HEK293T (cell line): ENCODE data around the gene DHX8.

Experiments
- BHLHE40 ChIP-seq: fragments of 450-650 bp; IDR thresholded peaks from 2 replicates; pipeline ENCODE4 v1.6.1; 2016; ENCODE audit warnings: mild to moderate bottlenecking, moderate library complexity, borderline replicate concordance
- ELF4 ChIP-seq: fragments of 450-650 bp; IDR thresholded peaks from 2 replicates; pipeline ENCODE4 v1.6.1; 2017; ENCODE audit warnings: antibody characterized with exemption
- FOXA1 ChIP-seq: fragments of 450-650 bp; IDR thresholded peaks from 2 replicates; pipeline ENCODE4 v1.6.1; 2016; ENCODE audit warnings: mild to moderate bottlenecking
- FOXK2 ChIP-seq: fragments of 450-650 bp; IDR thresholded peaks from 2 replicates; pipeline ENCODE4 v1.6.1; 2016; ENCODE audit warnings: mild to moderate bottlenecking
- L3MBTL2 ChIP-seq: fragments of 450-650 bp; conservative IDR thresholded peaks from 2 replicates; pipeline ENCODE4 v1.6.1; 2016; ENCODE audit warnings: mild to moderate bottlenecking
- SP1 ChIP-seq: fragments of 450-650 bp; IDR thresholded peaks from 2 replicates; pipeline ENCODE4 v1.6.1; 2017
- ZNF384 ChIP-seq: fragments of 450-650 bp; IDR thresholded peaks from 2 replicates; pipeline ENCODE4 v1.6.1; 2016

- TF ChIP-seq ELF4 = no peak
- no peak for TF ChIP-seq SP1
- no peak for TF ChIP-seq FOXA1
- no peak for TF ChIP-seq FOXK2
- TF ChIP-seq BHLHE40 = no peak
- no peak for TF ChIP-seq L3MBTL2
- TF ChIP-seq ZNF384 = no peak
Measured at GRCh38 chr17:43573579-43574321, 90.0 kb downstream of the DHX8 start.
